ENCODE measurements around the gene PNMA6A.

- TF ChIP-seq CTCF (conservative IDR thresholded peaks at IDR 0.05 in 1 of 2, IDR thresholded peaks at IDR 0.05 in 1 of 2; ENCODE audit: low read depth in 1 of 2, low read length in 2 of 2) (no peak), EZH2 (IDR thresholded peaks at IDR 0.05; ENCODE audit: low read length, missing control alignments) (no peak)
Measured at GRCh38 chrX:153059191-153060094, 12.8 kb upstream of the PNMA6A start.

Data from fibroblast of lung (primary cell).